NB4 (cell line): ENCODE results near the gene C16orf54.

Experiments used
- MYC ChIP-seq: IDR thresholded peaks from 2 replicates; pipeline ENCODE4 v1.6.1; 2011; ENCODE audit warnings: low read depth, low read length
- TF ChIP-seq, protein P1 (sequence below): IDR thresholded peaks from one replicate; pipeline ENCODE4 v1.5.1; 2012; ENCODE audit warnings: low read depth, low read length

GRCh38 chr16:29699324-29700219 lies 46.2 kb downstream of the C16orf54 start:
- TF ChIP-seq, protein P1, sequence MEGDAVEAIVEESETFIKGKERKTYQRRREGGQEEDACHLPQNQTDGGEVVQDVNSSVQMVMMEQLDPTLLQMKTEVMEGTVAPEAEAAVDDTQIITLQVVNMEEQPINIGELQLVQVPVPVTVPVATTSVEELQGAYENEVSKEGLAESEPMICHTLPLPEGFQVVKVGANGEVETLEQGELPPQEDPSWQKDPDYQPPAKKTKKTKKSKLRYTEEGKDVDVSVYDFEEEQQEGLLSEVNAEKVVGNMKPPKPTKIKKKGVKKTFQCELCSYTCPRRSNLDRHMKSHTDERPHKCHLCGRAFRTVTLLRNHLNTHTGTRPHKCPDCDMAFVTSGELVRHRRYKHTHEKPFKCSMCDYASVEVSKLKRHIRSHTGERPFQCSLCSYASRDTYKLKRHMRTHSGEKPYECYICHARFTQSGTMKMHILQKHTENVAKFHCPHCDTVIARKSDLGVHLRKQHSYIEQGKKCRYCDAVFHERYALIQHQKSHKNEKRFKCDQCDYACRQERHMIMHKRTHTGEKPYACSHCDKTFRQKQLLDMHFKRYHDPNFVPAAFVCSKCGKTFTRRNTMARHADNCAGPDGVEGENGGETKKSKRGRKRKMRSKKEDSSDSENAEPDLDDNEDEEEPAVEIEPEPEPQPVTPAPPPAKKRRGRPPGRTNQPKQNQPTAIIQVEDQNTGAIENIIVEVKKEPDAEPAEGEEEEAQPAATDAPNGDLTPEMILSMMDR: no peak
- TF ChIP-seq MYC: no peak
